Gastroesophageal sphincter (tissue), 4 donors: Measurements from ENCODE around the gene CLOCK. TPM values are rescaled to one million over a fixed set of nuclear protein-coding genes. Genes with fewer than 3 reads are reported as not detected.

ENCODE experiments used
- ATAC-seq: fragments of 150-250 bp; one replicate; pipeline ENCODE4 v1.9.1; 2016; ENCODE audit warnings: mild to moderate bottlenecking, moderate library complexity
- H3K27ac ChIP-seq, 4 donors: fragments of 200-600 bp; sonication (generic) in 3 of 4; 1 replicate in 3 of 4; 2 replicates in 1 of 4; pipeline ENCODE4 v1.5.1; 2016 to 2019
- H3K27me3 ChIP-seq: fragments of 200-600 bp; sonication (generic); one replicate; pipeline ENCODE4 v1.5.1; 2019
- H3K36me3 ChIP-seq, 2 donors: fragments of 200-600 bp; sonication (generic); one replicate each; pipeline ENCODE4 v1.5.1; 2019; ENCODE audit warnings: control low read depth in 1 of 2
- H3K4me1 ChIP-seq, 3 donors: fragments of 200-600 bp; sonication (generic); 1 replicate in 2 of 3; 2 replicates in 1 of 3; pipeline ENCODE4 v1.5.1; 2016 to 2019; ENCODE audit warnings: control low read depth in 2 of 3
- H3K4me3 ChIP-seq, 2 donors: fragments of 200-600 bp; sonication (generic); one replicate each; pipeline ENCODE4 v1.5.1; 2019; ENCODE audit warnings: mild to moderate bottlenecking in 1 of 2, moderate library complexity in 1 of 2
- H3K9me3 ChIP-seq, 3 donors: fragments of 200-600 bp; sonication (generic); one replicate each; pipeline ENCODE4 v1.5.1; 2017 to 2019; ENCODE audit warnings: control low read depth in 2 of 3
- EP300 ChIP-seq: sonication (generic); formaldehyde crosslinking; IDR thresholded peaks from one replicate; pipeline ENCODE4 v1.6.1; 2017; ENCODE audit warnings: antibody characterized with exemption, mild to moderate bottlenecking
- POLR2A ChIP-seq, 2 donors: fragments of 450-650 bp; IDR thresholded peaks; one replicate each; pipeline ENCODE4 v1.6.1; 2017; ENCODE audit warnings: antibody characterized with exemption in 2 of 2, mild to moderate bottlenecking in 2 of 2, moderate library complexity in 1 of 2
- POLR2AphosphoS5 ChIP-seq: sonication (generic); formaldehyde crosslinking; IDR thresholded peaks from one replicate; pipeline ENCODE4 v1.6.1; 2017; ENCODE audit warnings: antibody characterized with exemption
- WGBS, 2 donors: methylation state at CpG; one replicate each; pipeline ENCODE4 v1.1.5; 2018; ENCODE audit warnings: low coverage in 1 of 2; 5-methylcytosine and 5-hydroxymethylcytosine counted together
- total RNA-seq, 4 donors: library from RNA; depleted of rRNA; stranded (reverse); fragments of >200 nt; gene quantifications; one replicate each; pipeline ENCODE4 v1.1.0, GENCODE V29; 2016
- TF ChIP-seq, protein P1 (sequence below), 4 experiments: fragments of 200-600 bp in 2 of 4; fragments of 450-650 bp in 2 of 4; sonication (generic) in 1 of 4; IDR thresholded peaks; one replicate each; pipeline ENCODE4 v1.5.1; 2017 to 2019; ENCODE audit warnings: antibody characterized with exemption in 4 of 4, mild to moderate bottlenecking in 2 of 4, moderate library complexity in 2 of 4

Gene CLOCK
- total RNA-seq, 4 donors from 2014 or later, result 30.0 to 55.7 (median 33.9) TPM

DNA sequence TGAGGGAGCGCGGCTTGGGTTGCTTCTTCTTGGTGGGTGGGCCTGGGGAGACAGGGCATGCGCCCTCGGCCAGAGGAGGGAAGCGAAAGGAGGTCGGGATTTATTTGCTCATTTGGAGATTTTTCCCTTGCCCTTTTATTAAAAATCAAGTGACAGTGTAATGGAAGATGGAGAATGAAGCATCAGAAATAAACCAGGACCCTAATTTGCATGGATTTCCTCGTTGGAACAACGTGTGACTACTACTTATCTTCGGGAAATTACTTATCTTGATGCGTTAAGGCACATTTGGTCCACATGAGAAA lies 709 bp upstream of the CLOCK start:
- H3K36me3 ChIP-seq, result no peaks in the 10 kb centered on the region
- no peaks in the 10 kb centered on the region for H3K9me3 ChIP-seq
- 0% methylated on average over 2 to 7 of the region's 10 CpGs for WGBS, 2 donors
- peak overlapping the region; percentile 93 to 99 (median 97) for H3K27ac ChIP-seq
- H3K4me3 ChIP-seq, result peak overlapping the region; percentile 85 to 99
- ATAC-seq, result no peak
- TF ChIP-seq, protein P1, sequence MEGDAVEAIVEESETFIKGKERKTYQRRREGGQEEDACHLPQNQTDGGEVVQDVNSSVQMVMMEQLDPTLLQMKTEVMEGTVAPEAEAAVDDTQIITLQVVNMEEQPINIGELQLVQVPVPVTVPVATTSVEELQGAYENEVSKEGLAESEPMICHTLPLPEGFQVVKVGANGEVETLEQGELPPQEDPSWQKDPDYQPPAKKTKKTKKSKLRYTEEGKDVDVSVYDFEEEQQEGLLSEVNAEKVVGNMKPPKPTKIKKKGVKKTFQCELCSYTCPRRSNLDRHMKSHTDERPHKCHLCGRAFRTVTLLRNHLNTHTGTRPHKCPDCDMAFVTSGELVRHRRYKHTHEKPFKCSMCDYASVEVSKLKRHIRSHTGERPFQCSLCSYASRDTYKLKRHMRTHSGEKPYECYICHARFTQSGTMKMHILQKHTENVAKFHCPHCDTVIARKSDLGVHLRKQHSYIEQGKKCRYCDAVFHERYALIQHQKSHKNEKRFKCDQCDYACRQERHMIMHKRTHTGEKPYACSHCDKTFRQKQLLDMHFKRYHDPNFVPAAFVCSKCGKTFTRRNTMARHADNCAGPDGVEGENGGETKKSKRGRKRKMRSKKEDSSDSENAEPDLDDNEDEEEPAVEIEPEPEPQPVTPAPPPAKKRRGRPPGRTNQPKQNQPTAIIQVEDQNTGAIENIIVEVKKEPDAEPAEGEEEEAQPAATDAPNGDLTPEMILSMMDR (IDR thresholded peaks at IDR 0.05), result no peak
- no peak for TF ChIP-seq POLR2A (IDR thresholded peaks at IDR 0.05)
- TF ChIP-seq EP300, result no peak
- TF ChIP-seq POLR2AphosphoS5, result no peak
- H3K4me1 ChIP-seq, result peaks cover 0 to 36% (median 6%) of the 10 kb centered on the region in 3 donors
- no peaks in the 10 kb centered on the region for H3K27me3 ChIP-seq

DNA sequence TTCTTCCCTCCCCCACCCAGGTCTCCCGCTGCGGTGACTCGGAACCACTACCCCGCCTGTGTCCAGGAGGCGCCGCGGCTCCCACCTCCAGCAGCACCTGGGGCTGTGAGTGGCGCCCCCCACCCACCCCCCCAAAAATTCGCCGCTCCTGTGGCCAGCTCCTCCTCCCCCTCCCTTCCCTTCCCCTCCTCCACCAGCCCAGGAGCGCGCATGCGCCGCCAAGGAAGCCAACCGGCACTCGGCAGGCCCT lies 278 bp downstream of the CLOCK start:
- no CpG with 5 or more reads among the region's 16 CpGs for WGBS, 2 donors
- no peaks in the 10 kb centered on the region for H3K27me3 ChIP-seq
- ATAC-seq, result peak; percentile 83

DNA sequence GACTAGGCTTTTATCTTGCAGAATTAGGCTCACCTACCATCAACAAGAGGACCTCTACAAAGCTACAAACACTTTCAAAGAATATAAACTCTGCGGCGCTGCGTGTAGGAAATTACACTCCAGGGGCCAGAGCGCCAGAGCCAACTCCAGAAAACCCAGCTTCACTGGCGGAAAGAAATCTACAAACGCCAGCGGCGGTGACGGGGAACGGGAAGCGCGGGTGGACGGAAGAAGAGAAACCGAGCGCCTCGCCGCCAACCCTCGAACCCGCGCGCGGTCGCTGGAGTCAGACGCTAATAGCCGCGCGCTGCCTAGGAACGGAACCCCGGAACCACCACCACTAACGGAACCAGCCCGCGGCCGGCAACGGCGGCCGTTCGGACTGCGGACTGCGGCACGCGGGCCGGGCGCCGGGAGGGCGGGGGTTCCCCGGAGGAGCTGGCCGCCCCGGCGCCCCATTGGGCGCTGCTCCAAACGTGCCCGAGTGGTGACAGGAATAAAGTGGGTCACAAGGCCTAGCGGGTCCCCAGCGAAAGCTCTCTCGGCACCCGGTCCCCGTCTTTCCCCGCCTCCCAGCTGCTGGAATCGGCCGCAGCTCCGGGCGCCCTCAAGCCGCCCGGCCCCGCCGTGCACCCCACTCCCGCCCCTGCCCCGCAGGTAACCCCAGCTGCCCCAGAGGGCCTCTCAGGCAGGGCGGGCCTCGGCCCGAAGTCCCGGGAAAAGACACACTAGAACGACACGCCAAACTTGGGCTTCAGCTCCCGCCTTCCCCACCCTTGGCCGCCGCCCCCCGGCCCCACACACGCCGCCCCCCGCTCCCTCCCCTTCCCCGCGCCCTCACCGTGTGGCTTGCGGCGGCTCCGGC lies 836 bp downstream of the CLOCK start:
- no peaks in the 10 kb centered on the region for H3K27me3 ChIP-seq
- ATAC-seq, result peak; percentile 70
- no peaks in the 10 kb centered on the region for H3K36me3 ChIP-seq
- H3K9me3 ChIP-seq, result no peaks in the 10 kb centered on the region
- peak overlapping the region; percentile 93 to 99 (median 97) for H3K27ac ChIP-seq
- peak; percentile 24 to 40 for TF ChIP-seq POLR2A (IDR thresholded peaks at IDR 0.05)
- TF ChIP-seq, protein P1 (IDR thresholded peaks at IDR 0.05), result no peak
- no peak for TF ChIP-seq EP300
- peak; percentile 28 for TF ChIP-seq POLR2AphosphoS5
- H3K4me3 ChIP-seq, result peak overlapping the region; percentile 85 to 99
- WGBS, 2 donors, result 0% methylated on average over 5 of the region's 87 CpGs; no CpG with 5 or more reads in 1 of the 2 donors
- peaks cover 0 to 36% (median 6%) of the 10 kb centered on the region in 3 donors for H3K4me1 ChIP-seq

More for the DNA sequence above, 278 bp downstream of the CLOCK start:
- H3K4me1 ChIP-seq, result peaks cover 0 to 36% (median 6%) of the 10 kb centered on the region in 3 donors
- peak overlapping the region; percentile 93 to 99 (median 97) for H3K27ac ChIP-seq
- H3K9me3 ChIP-seq, result no peaks in the 10 kb centered on the region
- TF ChIP-seq POLR2A (IDR thresholded peaks at IDR 0.05), result no peak
- TF ChIP-seq POLR2AphosphoS5, result no peak
- TF ChIP-seq, protein P1 (IDR thresholded peaks at IDR 0.05), result no peak
- TF ChIP-seq EP300, result no peak
- H3K36me3 ChIP-seq, result no peaks in the 10 kb centered on the region
- H3K4me3 ChIP-seq, result peak overlapping the region; percentile 85 to 99

DNA sequence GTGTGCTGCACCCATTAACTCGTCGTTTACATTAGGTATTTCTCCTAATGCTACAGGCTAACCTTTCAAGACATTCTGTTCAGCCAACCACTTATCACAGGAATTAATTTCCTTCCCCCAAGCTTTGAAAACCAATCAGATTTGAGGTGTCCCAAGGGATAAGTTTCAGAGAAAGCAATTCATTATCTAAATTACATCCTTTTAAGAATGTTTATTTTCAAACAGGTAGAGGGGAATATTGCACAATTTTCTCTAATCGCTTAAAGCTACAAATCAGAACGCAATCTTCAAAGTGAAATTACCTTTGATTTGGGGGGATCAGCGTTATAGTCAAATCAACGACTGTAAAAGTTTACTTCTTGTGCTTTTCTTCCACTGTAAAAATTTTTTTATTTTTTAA lies 1.6 kb downstream of the CLOCK start:
- H3K27ac ChIP-seq, result peak overlapping the region; percentile 93 to 99 (median 97)
- ATAC-seq, result no peak
- TF ChIP-seq EP300, result no peak
- TF ChIP-seq POLR2A (IDR thresholded peaks at IDR 0.05), result no peak
- TF ChIP-seq, protein P1 (IDR thresholded peaks at IDR 0.05), result no peak
- TF ChIP-seq POLR2AphosphoS5, result no peak
- 0 to 1% methylated on average over 6 of the region's 6 CpGs for WGBS, 2 donors
- peaks cover 0 to 36% (median 6%) of the 10 kb centered on the region in 3 donors for H3K4me1 ChIP-seq
- peak overlapping the region; percentile 85 to 99 for H3K4me3 ChIP-seq
- H3K27me3 ChIP-seq, result no peaks in the 10 kb centered on the region
- no peaks in the 10 kb centered on the region for H3K36me3 ChIP-seq
- H3K9me3 ChIP-seq, result no peaks in the 10 kb centered on the region

DNA sequence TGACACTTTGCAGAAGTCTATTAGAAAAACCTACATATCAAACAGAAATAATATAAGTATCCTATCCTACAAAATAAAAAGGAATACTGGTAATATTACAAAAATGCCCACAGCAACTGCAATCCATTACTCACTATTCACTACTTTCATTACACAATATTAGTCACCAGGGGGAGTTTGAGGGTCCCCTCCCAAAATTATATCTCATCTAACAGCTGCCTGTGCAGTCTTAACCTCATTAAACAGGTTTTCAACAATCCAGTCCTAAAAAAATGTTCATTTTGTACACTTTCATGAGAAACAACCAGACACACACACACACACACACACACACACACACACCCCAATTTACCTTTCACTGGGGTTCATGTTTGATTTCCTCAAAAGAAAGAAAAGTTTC lies 2.9 kb downstream of the CLOCK start:
- Histone ChIP-seq H3K4me3 (no peak overlapping the region), H3K27me3 (no peaks in the 10 kb centered on the region), H3K9me3 (no peaks in the 10 kb centered on the region), H3K27ac (no peak overlapping the region), H3K36me3 (no peaks in the 10 kb centered on the region), H3K4me1 (peaks cover 0 to 36% (median 6%) of the 10 kb centered on the region in 3 donors)
- no peak for ATAC-seq
- TF ChIP-seq POLR2A (IDR thresholded peaks at IDR 0.05) (no peak), EP300 (no peak), POLR2AphosphoS5 (no peak)
- TF ChIP-seq, protein P1 (IDR thresholded peaks at IDR 0.05), result no peak
